ENCODE results near the gene MPHOSPH9.

GRCh38 chr12:123260081-123260480 lies 27.1 kb upstream of the MPHOSPH9 start:
- TF ChIP-seq, protein P1, sequence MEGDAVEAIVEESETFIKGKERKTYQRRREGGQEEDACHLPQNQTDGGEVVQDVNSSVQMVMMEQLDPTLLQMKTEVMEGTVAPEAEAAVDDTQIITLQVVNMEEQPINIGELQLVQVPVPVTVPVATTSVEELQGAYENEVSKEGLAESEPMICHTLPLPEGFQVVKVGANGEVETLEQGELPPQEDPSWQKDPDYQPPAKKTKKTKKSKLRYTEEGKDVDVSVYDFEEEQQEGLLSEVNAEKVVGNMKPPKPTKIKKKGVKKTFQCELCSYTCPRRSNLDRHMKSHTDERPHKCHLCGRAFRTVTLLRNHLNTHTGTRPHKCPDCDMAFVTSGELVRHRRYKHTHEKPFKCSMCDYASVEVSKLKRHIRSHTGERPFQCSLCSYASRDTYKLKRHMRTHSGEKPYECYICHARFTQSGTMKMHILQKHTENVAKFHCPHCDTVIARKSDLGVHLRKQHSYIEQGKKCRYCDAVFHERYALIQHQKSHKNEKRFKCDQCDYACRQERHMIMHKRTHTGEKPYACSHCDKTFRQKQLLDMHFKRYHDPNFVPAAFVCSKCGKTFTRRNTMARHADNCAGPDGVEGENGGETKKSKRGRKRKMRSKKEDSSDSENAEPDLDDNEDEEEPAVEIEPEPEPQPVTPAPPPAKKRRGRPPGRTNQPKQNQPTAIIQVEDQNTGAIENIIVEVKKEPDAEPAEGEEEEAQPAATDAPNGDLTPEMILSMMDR (IDR thresholded peaks at IDR 0.05; ENCODE audit: extremely low read depth in 1 of 2, insufficient read depth in 1 of 2, low read depth in 1 of 2, low read length in 2 of 2) = no peak
- no peak for TF ChIP-seq EZH2 (IDR thresholded peaks at IDR 0.05; ENCODE audit: borderline replicate concordance, low read depth, low read length, severe bottlenecking)
- TF ChIP-seq POLR2A (IDR thresholded peaks at IDR 0.05; ENCODE audit: low read depth, low read length) = no peak
- TF ChIP-seq GATA2 (IDR thresholded peaks at IDR 0.05; ENCODE audit: insufficient read depth, insufficient read length, low read depth, low read length) = no peak
